Stimulated activated CD4-positive, alpha-beta T cell treated with anti-CD3 and anti-CD28 coated beads, Interleukin-2, amount 100 ng/mL, for 4 hours (primary cell): ENCODE measurements around the gene CDH4.

ENCODE experiments used
- DNase-seq: peaks from one replicate; pipeline ENCODE4 v3.0.0-alpha.2; 2020; ENCODE audit warnings: low read depth

Gene CDH4

DNA sequence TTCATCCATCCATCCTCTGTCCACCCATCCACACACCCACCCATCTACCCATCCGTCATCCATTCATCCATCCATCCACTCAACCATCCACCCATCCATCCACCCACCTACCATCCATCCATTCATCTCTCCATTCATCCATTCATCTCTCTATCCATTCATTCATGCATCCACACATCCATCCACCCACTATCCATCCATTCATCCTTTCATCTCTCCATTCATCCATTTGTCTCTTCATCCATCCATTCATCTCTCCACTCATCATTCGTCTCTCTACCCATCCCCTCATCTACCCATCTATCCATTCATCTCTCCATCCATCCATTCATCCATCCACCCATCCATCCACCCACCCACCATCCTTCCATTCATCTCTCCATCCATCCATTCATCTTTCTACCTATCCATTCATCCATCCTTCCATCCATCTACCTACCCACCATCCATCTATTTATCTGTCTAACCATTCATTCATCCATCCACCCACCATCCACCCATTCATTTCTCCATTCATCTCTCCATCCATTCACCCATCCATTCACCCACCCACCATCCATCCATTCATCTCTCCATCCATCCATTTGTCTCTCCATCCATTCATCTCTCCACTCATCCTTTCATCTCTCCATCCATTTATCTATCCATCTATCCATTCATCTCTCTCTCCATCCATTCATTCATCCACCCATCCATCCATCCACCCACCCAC is 538.2 kb downstream of the CDH4 start:
- no peak for DNase-seq

DNA sequence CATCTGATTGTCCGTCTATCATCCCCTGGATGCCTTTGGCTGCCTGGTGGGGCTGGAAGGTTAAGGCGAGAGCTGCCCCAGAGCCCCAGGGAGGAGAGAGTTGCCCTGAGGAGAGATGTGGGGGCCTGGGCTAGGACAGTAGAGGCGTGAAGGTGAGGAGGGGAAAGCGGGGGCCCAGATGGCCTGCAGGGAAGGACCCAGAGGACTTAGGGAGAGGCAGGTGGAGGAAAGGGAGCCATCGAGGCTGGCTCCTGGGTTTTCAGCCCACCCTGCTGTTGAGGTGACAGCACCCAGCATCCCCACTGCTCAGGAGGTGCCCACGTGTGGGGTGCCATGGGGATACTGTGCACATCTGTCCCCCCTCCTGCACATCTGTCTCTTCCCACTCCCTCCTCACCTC is 539.9 kb downstream of the CDH4 start:
- no peak for DNase-seq

DNA sequence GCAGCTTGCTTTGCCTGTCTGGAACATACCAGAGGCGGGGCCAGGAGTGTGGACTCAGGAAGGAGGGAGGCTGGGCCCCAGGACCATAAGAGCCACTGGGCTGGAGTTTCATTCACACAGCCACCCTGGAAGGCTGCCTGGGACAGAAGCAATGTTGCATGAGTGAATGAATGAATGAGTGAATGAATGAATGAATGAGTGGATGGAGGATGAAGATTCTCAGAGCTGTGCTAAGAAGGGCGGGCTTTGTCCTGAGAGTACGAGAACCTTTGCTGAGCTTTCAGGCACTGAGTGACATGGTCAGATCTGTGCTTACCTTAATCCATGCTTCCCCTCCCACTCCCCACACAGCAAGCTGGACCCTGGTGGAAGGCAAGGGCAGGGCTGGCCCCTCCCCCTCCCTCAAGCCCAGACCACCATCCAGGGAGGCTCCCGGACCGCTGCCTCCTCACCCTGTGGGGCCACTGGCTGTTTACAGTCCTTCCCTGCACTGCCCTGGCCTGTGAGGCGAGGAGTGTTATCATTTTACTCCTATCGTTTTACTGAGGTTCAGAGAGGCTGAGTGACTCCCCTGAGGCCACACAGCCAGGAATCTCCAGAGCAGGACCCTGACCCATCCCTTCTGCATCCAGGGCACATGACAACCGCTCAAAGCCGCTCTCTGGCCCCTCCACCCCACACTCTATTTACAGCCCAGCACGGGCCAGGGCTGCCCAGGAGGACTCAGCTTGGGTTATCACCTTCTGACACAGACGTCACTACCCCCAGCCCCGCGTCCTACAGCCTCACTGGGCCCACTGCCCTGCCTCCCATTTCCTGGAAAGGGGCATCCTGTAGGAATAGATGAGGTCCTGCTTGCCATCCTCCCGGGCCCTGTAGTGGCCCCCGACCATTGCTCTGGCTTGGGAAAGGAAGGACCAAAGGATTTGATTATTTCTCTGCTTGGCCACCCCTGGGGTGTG is 543.9 kb downstream of the CDH4 start:
- no peak for DNase-seq

DNA sequence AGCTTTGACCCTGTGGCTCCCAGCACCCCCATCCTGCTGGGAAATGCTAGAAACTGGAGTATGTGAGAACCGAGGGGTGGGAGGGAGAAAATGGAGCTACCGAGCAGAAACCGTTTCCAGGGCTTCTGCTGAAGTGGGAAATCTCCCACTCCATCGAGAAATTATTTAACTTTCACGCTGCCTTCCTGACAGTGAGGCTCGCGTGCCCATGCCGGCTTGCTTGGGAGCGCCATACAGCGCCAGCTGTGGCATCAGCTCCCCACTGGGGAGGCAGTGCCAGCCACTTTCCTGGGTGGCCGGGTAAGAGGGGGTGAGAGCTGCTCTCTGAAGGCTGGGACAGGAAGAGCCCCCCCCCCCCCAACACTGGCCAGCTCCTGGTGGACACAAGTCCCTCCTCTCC is 544.7 kb downstream of the CDH4 start:
- no peak for DNase-seq

DNA sequence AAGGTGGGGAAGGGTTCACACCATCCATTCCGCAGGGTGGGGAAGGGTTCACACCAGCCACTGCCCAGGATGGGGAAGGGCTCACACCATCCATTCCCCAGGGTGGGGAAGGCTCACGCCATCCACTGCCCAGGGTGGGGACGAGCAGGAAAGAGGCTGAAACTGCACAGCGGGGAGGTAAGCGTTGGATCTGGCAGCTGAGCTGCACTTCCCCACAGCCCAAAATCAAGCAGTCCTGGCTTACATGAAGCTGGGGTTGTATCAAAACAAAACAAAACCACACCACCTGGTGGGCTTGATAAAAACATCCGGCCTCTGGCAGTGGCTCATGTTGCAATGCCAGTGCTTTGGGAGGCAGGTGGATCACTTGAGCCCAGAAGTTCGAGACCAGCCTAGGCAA is 545.1 kb downstream of the CDH4 start:
- no peak for DNase-seq

DNA sequence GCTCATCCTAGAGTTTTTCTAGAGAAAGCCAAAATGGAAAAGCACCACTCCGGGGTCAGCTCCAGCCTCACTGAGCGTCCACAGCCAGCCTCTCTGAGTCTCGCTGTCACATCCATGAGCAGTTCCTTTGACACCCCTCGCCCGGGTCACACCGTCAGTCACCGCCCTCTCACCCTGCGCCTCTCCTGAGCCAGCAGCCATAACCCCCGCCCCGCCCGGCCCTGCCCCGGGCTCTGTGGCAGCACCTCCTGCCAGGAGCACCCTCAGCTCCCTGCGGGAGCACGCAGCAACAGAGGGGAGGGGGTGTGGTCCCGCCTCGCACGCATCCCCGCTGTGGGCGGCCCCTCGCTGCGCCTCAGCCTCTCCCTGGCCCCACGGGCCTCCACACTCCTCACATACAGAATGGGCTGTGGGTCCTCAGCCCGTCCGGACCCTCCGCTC is 545.9 kb downstream of the CDH4 start:
- DNase-seq, result no peak

DNA sequence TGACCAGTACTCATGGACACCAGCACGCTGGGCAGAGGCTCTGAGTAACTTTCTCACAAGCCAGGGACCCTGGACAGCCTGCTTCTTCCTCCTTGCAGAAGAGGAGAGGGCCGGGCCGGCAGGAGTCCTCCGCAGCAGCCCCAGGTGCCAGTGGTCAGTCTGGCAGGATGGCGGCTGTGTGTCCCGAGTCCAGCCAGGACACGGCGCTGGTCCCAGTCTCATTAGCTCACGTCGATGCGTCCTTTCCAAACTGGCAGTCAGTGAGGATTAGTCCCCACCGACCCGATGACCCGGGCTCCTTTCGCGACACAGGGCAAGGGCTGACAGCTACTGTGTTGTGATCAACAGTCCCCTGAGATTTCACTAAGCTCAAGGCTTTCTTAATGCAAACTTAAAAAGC is 546.6 kb downstream of the CDH4 start:
- DNase-seq, result no peak

DNA sequence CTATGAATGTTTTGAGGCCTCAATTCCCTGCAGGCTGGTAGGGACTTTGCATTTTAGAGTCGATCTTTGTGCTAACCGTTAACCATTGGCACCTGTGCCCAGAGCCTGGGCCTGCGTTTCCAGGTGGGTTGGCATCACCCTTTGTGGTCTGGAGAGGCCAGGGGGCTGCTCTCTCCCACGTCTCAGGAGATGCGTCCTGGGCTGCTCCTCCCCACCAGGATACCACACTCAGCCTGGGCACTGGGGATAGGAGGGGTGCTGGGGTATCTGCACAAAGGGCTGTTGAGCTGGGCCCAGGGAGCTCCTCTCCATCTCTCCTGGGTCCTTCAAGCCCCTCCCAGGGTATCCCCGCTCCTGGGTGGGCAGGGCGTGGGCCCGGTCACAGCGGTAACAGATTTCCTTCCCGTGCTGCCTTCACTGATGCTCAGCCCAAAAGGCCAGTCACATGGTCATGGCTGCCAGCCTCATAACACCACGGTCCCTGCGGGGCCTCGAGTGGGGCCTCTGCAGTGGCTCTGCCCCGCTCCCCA is 547.4 kb downstream of the CDH4 start:
- DNase-seq, result no peak

DNA sequence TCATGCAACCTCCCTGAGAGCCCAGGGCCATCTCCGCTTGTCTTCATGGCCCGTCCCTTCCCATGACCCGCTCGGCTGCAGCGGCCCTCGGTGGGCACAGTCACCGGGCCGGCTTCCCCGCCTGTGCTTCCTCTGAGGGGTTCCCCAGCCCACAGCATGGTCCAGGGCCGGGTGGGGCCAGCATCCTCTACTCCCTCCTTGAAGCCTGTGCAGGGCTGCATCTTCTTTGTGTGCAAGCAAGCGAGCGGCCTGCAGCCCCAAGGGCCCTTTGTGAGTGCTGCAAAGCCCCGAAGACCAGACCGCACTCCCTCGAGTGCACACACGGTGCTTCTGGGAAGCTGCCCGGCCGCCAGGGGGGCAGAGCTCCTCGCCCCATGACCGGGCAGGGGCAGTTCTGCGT is 547.9 kb downstream of the CDH4 start:
- DNase-seq, result no peak

DNA sequence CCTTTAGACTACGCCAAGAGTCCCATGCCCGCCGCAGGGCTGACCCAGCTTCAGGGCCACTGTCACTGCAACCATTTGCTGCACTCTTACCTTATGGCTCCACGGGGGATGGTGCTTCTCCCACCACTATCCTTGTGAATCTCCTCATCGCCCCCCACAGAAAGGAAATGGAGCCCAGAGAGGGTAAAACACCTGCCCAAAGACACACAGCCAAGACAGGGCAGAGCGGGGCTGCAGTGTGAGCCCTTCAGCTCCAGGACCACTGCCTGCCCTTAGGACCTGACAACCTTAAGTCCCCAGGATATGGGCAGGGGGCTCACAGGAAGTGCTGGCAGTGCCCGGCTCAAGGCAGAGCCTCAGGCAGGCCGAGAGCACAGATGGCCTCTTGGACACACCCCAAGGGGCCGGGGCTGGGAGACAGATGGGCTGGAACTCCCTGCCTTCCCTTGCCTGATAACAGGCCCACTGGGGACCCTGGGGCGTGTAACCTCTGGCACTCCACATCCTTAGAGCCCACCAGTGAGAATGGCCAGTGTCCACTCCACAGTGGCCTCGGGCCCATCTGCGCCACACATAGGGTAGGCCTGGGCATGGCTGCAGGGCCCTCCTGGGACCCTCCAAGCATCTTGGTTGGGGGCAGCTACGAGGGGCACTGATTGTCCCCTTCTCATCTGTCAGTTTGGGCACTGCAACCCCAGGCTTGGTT is 548.5 kb downstream of the CDH4 start:
- no peak for DNase-seq

DNA sequence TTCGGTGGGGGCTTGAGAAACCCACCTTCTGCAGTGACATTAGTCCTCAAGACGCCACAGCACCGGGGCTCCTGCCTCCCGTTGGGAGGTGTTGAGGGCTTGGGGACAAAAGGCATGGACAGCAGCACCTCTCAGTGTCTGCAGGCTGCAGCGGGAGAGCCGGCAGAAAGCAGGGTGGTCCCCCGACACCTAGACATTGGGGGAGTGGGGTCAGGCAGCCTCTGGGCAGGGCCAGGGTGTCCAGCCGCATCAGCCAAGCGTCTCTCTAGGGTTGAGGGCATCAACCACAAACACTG is 549.0 kb downstream of the CDH4 start:
- no peak for DNase-seq

DNA sequence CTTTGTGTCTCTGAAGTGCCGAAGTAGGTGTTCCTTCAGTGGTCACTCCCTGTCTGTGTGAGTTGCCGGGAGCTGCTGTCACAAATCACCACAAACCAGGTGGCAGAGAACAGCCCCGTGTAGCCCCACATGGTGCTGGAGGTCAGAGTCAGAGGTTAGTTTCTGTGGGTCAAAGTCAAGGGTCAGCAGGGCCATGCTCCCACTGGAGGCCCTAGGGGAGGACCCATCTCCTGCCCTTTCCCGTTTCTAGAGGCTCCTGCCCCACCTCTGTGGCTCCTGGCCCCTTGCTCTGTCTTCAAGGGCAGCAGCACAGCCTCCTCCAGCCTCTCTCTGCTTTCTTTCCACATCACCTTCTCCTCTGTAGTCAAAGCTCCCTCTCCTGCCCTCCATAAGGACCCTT is 549.4 kb downstream of the CDH4 start:
- DNase-seq, result no peak

DNA sequence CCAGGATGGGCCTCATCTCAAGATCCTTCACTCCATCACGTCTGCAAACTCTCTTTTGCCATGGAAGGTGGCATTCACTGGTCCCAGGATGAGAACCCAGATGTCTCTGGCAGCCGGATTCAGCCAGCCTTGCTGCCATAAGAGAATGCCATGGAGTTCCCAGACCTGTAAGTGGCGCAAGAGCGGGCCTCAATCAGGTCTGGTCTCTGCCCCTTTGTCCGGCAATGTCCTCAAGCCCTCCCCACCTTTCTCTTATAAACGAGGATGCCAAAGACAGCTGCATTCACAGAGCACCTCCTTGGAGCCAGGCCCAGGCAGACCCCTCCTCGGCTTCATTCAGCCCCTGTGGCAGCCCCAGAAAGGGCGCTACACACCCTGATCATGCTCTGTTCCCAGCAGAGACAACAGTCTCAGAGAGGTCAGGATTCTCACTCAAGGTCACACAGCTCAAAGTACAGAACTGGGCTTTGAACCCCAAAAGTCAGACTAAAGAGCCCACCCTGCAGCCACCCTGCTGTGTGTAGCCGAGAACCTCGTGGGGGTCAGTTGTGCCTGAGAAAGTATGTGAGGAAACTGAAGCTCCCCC is 549.9 kb downstream of the CDH4 start:
- DNase-seq, result no peak

DNA sequence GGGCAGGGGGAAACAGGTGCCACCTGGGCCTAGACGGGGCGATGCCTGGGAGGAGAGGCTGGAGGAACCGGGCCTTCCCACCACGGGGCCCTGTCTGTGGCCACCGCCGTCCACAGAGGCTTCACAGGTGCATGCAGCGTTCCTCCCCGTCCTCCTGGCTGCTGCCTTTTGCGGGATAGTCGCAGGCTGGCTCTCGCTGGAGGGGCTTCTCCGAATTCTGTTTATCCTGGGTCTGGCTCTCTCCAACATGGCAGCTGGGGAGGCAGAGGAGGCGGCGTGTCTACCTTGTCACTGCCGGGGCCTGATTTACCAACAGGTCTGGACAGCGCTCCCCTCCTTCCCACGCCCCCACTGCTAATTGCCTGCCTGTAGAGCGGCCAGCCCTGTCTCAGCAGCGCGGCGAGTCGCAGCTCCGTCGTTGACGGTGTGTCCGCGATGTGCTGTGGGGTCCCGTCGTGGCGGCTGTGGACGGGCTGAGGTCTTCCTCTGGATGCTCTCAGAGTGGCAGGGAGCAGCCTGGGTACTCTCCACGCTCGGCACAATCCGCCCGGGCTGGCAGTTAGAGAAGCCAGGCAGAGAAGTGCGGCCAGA is 550.8 kb downstream of the CDH4 start:
- DNase-seq, result no peak

DNA sequence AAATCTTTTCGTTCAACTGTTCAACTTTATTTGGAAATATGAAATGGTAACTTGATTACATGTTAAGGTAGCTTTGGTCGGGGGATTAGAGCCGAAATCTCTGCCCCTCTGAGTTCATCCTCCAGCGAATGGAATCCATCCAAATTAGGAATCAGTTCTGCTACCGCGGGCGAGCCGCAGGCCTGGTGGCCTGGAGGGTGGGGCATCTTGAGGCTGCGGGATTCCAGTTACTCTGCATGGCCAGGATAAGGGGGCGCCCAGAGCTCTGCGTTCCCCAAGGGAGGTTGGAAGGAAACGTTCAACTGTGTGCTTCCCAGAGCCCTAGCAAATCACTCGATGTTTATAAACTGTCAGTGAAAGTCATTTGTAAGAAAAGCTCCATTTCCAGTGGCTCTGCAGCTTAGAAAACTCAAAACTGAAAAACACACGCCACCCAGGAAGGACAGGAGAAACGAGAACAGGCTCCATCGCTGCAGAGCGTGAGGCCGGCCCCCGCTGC is 551.4 kb downstream of the CDH4 start:
- no peak for DNase-seq

DNA sequence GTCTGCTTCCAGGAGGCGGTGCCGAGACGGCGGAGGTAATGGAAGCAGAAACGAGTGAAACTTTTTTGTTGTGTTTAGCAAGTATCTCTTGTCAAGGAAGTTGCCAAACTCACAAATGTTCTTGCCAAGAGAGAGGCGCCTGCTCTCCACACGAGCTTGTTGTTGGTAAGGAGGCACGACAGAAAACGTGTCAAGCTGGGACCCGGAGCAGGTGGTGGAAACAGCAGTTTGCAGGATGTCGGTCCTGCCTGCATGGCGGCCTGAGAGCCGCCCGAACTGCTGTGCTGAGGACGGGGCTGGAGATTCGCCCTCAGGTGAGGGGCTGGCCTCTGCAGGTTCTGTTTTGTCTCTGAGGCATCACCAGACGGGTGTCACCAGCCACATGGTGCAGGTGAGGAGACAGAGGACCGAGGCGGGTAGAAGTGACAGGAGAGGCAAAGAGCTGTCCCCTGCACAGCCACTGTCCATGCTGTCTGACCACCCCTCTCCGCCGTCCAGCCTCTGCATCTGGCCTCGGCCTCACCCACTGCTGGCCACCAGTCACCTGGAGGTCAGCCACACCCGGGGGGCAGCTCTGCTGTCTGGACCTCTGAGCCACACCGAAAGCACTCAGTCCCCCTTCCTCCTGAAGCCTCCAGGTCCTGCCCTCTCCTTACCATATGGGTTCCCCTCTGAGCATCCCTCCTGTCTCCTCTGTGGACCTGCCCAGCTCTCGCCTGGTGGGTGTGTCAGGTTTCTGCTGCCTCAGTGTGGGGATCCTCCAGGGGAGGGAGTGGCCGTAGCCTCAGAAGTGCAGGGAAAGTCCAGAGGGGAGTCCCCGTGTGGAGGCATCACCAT is 552.1 kb downstream of the CDH4 start:
- no peak for DNase-seq

DNA sequence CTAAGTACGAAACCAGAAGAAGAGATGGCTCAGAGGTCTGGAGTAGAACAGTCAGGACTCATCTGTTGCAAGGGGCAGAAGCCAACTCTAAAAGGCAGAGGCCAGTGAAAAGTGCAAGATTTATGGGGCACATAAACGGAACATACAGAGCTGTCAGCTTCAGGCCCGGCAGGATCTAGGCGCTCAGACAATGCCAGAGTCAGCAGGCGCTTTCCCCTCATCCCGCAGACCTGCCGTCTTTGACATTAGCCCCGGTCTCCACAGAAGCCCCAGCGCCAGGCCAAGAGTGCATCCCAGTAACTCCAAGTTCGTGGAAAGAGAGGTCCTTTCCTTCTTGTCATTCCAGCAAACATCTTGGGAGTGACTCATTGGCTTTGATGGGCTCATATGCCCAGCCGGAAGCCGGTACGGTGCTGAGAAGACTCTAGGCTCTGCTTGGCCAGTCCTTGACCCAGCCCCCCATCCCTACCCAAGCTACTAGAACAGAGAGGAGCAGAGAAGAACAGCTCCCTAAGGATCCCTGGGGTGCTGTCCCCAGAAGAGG is 552.8 kb downstream of the CDH4 start:
- DNase-seq, result no peak

DNA sequence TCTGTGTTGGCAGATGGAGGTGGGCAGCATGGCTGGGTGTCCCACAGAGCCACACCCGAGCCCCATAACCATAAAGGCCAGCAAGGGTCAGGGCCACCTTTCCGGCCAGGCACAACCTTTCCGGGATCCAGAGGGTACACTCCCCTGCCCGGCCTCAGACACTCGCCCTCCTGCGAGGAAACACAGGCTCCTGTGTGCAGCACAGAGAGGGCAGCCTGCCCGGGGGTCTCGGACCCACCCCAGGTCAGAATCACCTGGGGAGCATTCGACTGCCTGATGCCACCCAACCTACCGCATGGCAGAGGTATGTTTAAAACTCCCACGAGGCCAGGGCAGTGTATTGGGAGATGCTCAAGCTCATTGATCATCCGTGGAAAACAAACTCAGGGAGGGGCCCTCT is 553.3 kb downstream of the CDH4 start:
- no peak for DNase-seq

DNA sequence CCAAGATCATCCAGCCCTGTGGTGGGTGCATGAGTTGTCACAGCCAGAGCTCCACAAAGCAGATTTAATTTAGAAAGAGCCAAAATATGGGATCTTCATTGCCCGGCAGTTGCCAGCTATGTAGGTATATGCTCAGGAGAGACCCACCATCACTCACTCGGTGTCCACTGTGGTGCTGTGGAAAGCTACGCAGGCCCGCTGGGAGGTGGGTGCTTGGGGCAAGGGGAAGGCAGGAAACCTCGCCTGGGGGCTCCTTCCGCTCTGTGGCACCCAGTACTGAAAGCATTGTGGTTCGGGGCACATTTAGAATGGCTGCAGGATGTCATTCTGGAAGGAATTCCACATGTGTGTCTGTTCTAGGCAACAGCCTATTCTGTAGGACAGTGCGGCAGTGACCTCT is 553.7 kb downstream of the CDH4 start:
- DNase-seq, result no peak

DNA sequence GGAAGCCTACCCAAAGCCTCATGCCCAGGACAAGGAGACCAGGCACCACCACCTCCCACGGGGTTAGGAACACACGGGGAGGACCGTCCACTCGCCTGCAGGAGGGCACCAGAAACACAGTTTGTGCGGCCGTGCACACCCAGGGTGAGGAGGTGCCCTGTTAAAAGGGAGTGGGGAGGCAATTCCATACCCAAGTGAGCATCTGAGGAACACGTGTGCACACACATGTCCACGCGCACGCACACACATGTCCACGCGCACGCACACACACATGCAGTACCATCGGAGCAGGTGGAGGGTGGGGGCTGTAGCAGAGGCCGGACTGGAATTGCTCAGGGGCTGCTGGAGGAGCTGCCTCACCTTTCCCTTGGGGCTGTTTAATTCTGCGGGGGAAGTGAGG is 554.3 kb downstream of the CDH4 start:
- DNase-seq, result no peak

DNA sequence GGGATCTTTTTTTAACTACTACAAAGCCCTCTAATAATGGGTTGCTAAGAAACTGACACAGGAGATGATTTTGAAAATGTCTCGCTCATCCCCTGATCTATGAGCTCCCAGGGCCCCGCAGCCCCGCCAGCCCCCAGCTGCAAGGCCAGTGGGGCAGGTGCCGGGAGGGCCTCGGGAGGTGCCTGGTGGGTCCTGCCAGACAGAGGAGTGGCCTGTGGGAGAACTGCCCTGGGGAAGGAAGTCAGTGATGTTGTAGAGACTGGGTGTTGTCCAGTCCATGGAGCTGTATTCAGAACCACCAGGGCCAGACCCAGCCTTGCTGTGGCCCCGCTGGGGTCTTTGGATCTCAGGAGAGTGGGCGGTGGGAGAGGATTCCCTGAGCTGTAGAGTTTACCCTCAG is 554.9 kb downstream of the CDH4 start:
- DNase-seq, result no peak
